Trophoblast cell (in vitro differentiated cells and primary cell): ENCODE results near the gene GRID1.

Source experiments
- DNase-seq, 2 donors: peaks; one replicate each; pipeline ENCODE4 v3.0.0-alpha.2; 2016
- H2AFZ ChIP-seq: 2 replicates; pipeline ENCODE4 v1.6.1; 2013; ENCODE audit warnings: low read length, moderate library complexity, mild to moderate bottlenecking; ENCODE audit not compliant: insufficient read depth, poor library complexity
- H2AK5ac ChIP-seq: 2 replicates; pipeline ENCODE4 v1.6.1; 2013; ENCODE audit warnings: mild to moderate bottlenecking, low read length
- H2BK120ac ChIP-seq: 2 replicates; pipeline ENCODE4 v1.6.1; 2013; ENCODE audit warnings: low read length, mild to moderate bottlenecking, moderate library complexity; ENCODE audit not compliant: insufficient read depth, poor library complexity
- H2BK12ac ChIP-seq: 2 replicates; pipeline ENCODE4 v1.6.1; 2013; ENCODE audit warnings: mild to moderate bottlenecking, low read length, moderate library complexity
- H2BK5ac ChIP-seq: 2 replicates; pipeline ENCODE4 v1.6.1; 2013; ENCODE audit warnings: low read length, low read depth, moderate library complexity, mild to moderate bottlenecking; ENCODE audit not compliant: poor library complexity
- H3K14ac ChIP-seq: 2 replicates; pipeline ENCODE4 v1.6.1; 2013; ENCODE audit warnings: mild to moderate bottlenecking, low read length
- H3K18ac ChIP-seq: 2 replicates; pipeline ENCODE4 v1.6.1; 2013; ENCODE audit warnings: mild to moderate bottlenecking, low read length
- H3K23ac ChIP-seq: 2 replicates; pipeline ENCODE4 v1.6.1; 2013; ENCODE audit warnings: low read length
- H3K27ac ChIP-seq: 2 replicates; pipeline ENCODE4 v1.5.1; 2013; ENCODE audit warnings: low read depth, mild to moderate bottlenecking, inconsistent platforms, low read length, moderate library complexity
- H3K27me3 ChIP-seq: 2 replicates; pipeline ENCODE4 v1.6.1; 2013; ENCODE audit warnings: inconsistent platforms, mild to moderate bottlenecking, low read length, moderate library complexity; ENCODE audit not compliant: insufficient read depth
- H3K36me3 ChIP-seq, 2 experiments: 1 replicate in 1 of 2; 2 replicates in 1 of 2; pipeline ENCODE4 v1.6.1; 2013; ENCODE audit warnings: low read length in 2 of 2, mild to moderate bottlenecking in 2 of 2, moderate library complexity in 1 of 2; ENCODE audit not compliant: insufficient read depth in 2 of 2, control insufficient read depth in 1 of 2
- H3K4ac ChIP-seq: 2 replicates; pipeline ENCODE4 v1.6.1; 2013; ENCODE audit warnings: low read depth, mild to moderate bottlenecking, low read length, moderate library complexity
- H3K4me1 ChIP-seq, 2 experiments: 1 replicate in 1 of 2; 2 replicates in 1 of 2; pipeline ENCODE4 v1.6.1; 2013; ENCODE audit warnings: low read length in 2 of 2, mild to moderate bottlenecking in 2 of 2, moderate library complexity in 1 of 2; ENCODE audit not compliant: insufficient read depth in 2 of 2, control insufficient read depth in 1 of 2
- H3K4me2 ChIP-seq: 2 replicates; pipeline ENCODE4 v1.6.1; 2013; ENCODE audit warnings: inconsistent platforms, mild to moderate bottlenecking, low read length, moderate library complexity
- H3K4me3 ChIP-seq: 2 replicates; pipeline ENCODE4 v1.5.1; 2013; ENCODE audit warnings: mild to moderate bottlenecking, low read depth, low read length, inconsistent platforms
- H3K79me1 ChIP-seq: one replicate; pipeline ENCODE4 v1.6.1; 2013; ENCODE audit warnings: low read length
- H3K79me2 ChIP-seq: 2 replicates; pipeline ENCODE4 v1.6.1; 2013; ENCODE audit warnings: low read length, mild to moderate bottlenecking; ENCODE audit not compliant: control insufficient read depth, insufficient read depth, poor library complexity
- H3K9ac ChIP-seq: 2 replicates; pipeline ENCODE4 v1.6.1; 2013; ENCODE audit warnings: mild to moderate bottlenecking, low read length
- H3K9me3 ChIP-seq: 2 replicates; pipeline ENCODE4 v1.6.1; 2013; ENCODE audit warnings: low read depth, mild to moderate bottlenecking, control low read depth, inconsistent platforms, low read length; ENCODE audit not compliant: insufficient read depth
- H4K12ac ChIP-seq: 2 replicates; pipeline ENCODE4 v1.6.1; 2013; ENCODE audit warnings: low read depth, mild to moderate bottlenecking, low read length, moderate library complexity
- H4K8ac ChIP-seq: 2 replicates; pipeline ENCODE4 v1.6.1; 2013; ENCODE audit warnings: low read depth, mild to moderate bottlenecking, low read length, moderate library complexity
- H4K91ac ChIP-seq: one replicate; pipeline ENCODE4 v1.6.1; 2013; ENCODE audit warnings: low read depth, mild to moderate bottlenecking, low read length, moderate library complexity
- WGBS: extraction: QIAGEN DNeasy Blood & Tissue Kit; methylation state at CpG from one replicate; pipeline ENCODE4 v1.1.7; 2013; ENCODE audit warnings: missing lambda C conversion rate; ENCODE audit not compliant: insufficient read length, insufficient coverage; ENCODE audit errors: extremely low coverage; 5-methylcytosine and 5-hydroxymethylcytosine counted together

Gene GRID1

DNA sequence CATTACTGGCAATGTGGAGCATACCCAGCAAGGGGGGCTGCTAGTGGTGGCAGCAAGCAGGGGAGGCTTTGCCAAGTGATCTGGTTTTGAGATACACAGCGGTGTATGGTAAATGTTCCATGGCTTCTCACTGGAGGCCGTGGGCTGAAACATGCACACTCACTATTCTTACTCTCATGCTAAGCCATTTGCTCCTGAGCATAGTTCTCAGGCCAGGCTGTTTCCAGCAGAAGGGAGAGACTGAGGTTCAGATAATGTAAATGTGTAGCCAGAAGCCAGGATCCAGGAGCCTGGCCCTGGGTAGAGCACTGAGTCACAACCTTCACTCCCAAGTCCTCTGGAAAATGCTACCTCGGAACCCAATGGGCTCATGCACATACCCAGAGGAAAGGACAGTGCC lies 757.9 kb downstream of the GRID1 start:
- Histone ChIP-seq H3K4ac (no peak overlapping the region), H3K27ac (no peak overlapping the region), H4K8ac (no peak overlapping the region), H3K9me3 (no peaks in the 10 kb centered on the region), H3K23ac (no peak overlapping the region), H3K4me3 (no peak overlapping the region), H3K36me3 (no peaks in the 10 kb centered on the region), H4K12ac (no peak overlapping the region), H2BK12ac (no peak overlapping the region), H4K91ac (no peak overlapping the region), H2AK5ac (no peak overlapping the region), H3K79me1 (no peaks in the 10 kb centered on the region), H3K79me2 (no peaks in the 10 kb centered on the region), H3K14ac (no peak overlapping the region), H2BK120ac (no peak overlapping the region), H2BK5ac (no peak overlapping the region), H3K4me2 (no peak overlapping the region), H2AFZ (no peak overlapping the region), H3K4me1 (no peaks in the 10 kb centered on the region), H3K18ac (no peak overlapping the region), H3K9ac (no peak overlapping the region), H3K27me3 (no peaks in the 10 kb centered on the region)
- no CpG with 5 or more reads among the region's 3 CpGs for WGBS
- no peak for DNase-seq

DNA sequence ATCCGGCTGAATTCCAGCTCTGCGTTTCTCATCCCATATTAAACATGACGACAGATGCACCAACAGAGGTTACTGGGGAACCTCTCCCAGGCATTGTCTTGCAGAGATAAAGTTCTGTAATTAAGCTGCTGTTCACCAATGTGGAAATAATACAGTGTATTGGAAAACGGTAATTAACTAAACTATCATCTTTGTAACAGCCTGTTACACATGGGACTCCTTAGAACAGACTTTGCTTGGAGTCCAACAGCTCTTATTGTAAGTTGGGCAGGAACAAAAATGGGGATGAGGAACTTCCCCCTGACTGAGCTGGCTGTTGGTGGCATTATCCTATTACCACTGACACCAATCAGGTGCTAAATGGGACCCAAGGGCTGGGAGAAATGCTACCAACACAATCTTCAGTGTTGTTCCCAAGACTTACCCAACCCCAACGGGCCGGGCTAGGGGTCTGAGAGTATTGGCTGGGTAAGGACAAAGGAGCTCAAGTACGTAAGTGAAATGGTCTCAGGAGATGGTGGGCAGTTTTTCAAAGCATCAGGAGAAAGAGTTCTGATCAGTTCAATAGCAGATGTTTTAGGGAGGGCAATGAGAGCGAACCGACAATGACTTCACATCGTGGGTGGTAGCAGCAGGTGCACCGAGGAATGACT lies 759.4 kb downstream of the GRID1 start:
- no peak overlapping the region for H3K23ac ChIP-seq
- no peak overlapping the region for H4K8ac ChIP-seq
- H4K12ac ChIP-seq, result no peak overlapping the region
- H2AK5ac ChIP-seq, result no peak overlapping the region
- H3K27me3 ChIP-seq, result no peaks in the 10 kb centered on the region
- no peaks in the 10 kb centered on the region for H3K4me1 ChIP-seq
- no peak overlapping the region for H3K18ac ChIP-seq
- no peak overlapping the region for H3K4me3 ChIP-seq
- no peak overlapping the region for H2AFZ ChIP-seq
- H3K9me3 ChIP-seq, result no peaks in the 10 kb centered on the region
- H3K14ac ChIP-seq, result no peak overlapping the region
- H3K4ac ChIP-seq, result no peak overlapping the region
- H3K79me1 ChIP-seq, result no peaks in the 10 kb centered on the region
- no peaks in the 10 kb centered on the region for H3K79me2 ChIP-seq
- no peaks in the 10 kb centered on the region for H3K36me3 ChIP-seq
- no peak overlapping the region for H2BK5ac ChIP-seq
- H3K27ac ChIP-seq, result no peak overlapping the region
- H2BK12ac ChIP-seq, result no peak overlapping the region
- no peak overlapping the region for H3K9ac ChIP-seq
- H2BK120ac ChIP-seq, result no peak overlapping the region
- no peak for DNase-seq
- no peak overlapping the region for H3K4me2 ChIP-seq
- WGBS, result no CpG with 5 or more reads among the region's 11 CpGs
- no peak overlapping the region for H4K91ac ChIP-seq

DNA sequence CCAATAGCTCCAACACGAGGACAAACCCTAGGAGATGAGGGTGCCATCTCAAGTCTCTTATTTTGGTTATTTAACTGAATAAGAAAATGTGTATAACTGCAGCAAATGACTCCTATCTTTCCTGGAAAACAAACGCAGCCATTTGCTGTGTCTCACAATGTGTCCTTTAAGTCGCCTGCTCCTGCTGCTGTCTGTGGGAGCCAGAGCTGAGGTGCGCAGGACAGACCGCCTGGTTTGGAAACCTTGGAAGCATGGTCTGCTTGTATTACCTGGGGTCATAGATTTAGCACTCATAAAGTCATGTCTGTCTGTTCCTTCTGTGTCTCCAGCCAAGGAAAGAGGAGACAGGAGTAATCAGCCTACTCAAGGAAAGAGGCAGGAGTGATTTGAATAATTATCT lies 760.2 kb downstream of the GRID1 start:
- Histone ChIP-seq H2AFZ (no peak overlapping the region), H3K79me2 (no peaks in the 10 kb centered on the region), H3K27ac (no peak overlapping the region), H3K18ac (no peak overlapping the region), H3K27me3 (no peaks in the 10 kb centered on the region), H2BK5ac (no peak overlapping the region), H4K12ac (no peak overlapping the region), H4K91ac (no peak overlapping the region), H3K36me3 (no peaks in the 10 kb centered on the region), H2BK120ac (no peak overlapping the region), H2AK5ac (no peak overlapping the region), H3K14ac (no peak overlapping the region), H3K4me2 (no peak overlapping the region), H3K4ac (no peak overlapping the region), H3K4me3 (no peak overlapping the region), H3K9me3 (no peaks in the 10 kb centered on the region), H2BK12ac (no peak overlapping the region), H3K4me1 (peaks cover 3 to 4% of the 10 kb centered on the region in 2 experiments), H3K9ac (no peak overlapping the region), H3K23ac (no peak overlapping the region), H4K8ac (no peak overlapping the region), H3K79me1 (no peaks in the 10 kb centered on the region)
- no CpG with 5 or more reads among the region's 5 CpGs for WGBS
- no peak for DNase-seq

DNA sequence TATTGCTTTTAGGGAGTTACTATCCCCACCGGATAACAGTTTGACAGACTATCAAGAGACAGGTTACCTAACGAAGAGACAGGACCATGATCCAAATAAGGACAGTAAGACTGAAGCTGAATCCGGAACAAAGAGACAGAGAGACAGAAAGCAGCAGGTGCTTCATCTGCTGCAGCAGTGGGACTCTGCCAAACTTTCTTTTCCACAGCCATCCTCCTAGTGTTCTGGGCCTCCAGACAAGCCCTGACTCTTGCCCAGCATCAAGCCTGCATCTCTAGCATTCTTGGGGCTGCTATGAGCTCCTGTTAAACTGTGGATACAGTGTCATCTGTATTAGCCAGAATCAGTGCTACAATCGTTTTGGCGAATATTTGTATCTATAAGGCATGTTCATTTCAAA lies 761.7 kb downstream of the GRID1 start:
- WGBS, result no CpG with 5 or more reads among the region's 5 CpGs
- Histone ChIP-seq H3K9ac (no peak overlapping the region), H3K23ac (no peak overlapping the region), H3K79me1 (peaks cover 1% of the 10 kb centered on the region), H2BK12ac (no peak overlapping the region), H2BK120ac (no peak overlapping the region), H2BK5ac (no peak overlapping the region), H4K91ac (no peak overlapping the region), H3K14ac (no peak overlapping the region), H3K18ac (no peak overlapping the region), H3K9me3 (no peaks in the 10 kb centered on the region), H3K27ac (no peak overlapping the region), H3K4ac (no peak overlapping the region), H2AK5ac (no peak overlapping the region), H4K8ac (no peak overlapping the region), H3K4me2 (no peak overlapping the region), H3K27me3 (no peaks in the 10 kb centered on the region), H3K4me1 (peaks cover 9 to 12% of the 10 kb centered on the region in 2 experiments), H4K12ac (no peak overlapping the region), H3K36me3 (no peaks in the 10 kb centered on the region), H3K79me2 (no peaks in the 10 kb centered on the region), H2AFZ (no peak overlapping the region), H3K4me3 (no peak overlapping the region)
- no peak for DNase-seq
